Panc1 (cell line): ENCODE measurements around the gene RNPS1. TPM values are rescaled to one million over a fixed set of nuclear protein-coding genes. Genes with fewer than 3 reads are reported as not detected.

Experiments
- ATAC-seq: fragments of 200-7000 bp; cut with Tn5 transposase; 2 replicates; pipeline ENCODE4 v1.9.1; 2020; ENCODE audit warnings: mild to moderate bottlenecking, moderate library complexity
- BruUV-seq: library from RNA; stranded (reverse); fragments of 400-500 nt; replicated peaks from 2 replicates; lab custom pipeline; 2021; lab: Mats Ljungman, UMichigan
- CTCF ChIA-PET: fragments of 300-600 bp; sonication (Branson Sonifier 250); formaldehyde crosslinking; loops from one replicate; lab custom pipeline; 2022; ENCODE audit warnings: antibody characterized with exemption; lab: Charles Lee
- POLR2A ChIA-PET: fragments of 300-600 bp; sonication (Branson Sonifier 250); formaldehyde crosslinking; loops from one replicate; lab custom pipeline; 2022; ENCODE audit warnings: antibody characterized with exemption; lab: Charles Lee
- DNase-seq: peaks from one replicate; pipeline ENCODE4 v3.0.0-alpha.2; 2010; ENCODE audit warnings: low read depth, low spot score
- H3K27ac ChIP-seq: 2 replicates; pipeline ENCODE4 v1.5.1; 2011; ENCODE audit warnings: mild to moderate bottlenecking, low read length, inconsistent platforms
- H3K27me3 ChIP-seq: fragments of 200-500 bp; sonication (Bioruptor generic); 2 replicates; pipeline ENCODE4 v1.6.0; 2014; ENCODE audit warnings: low read length, inconsistent platforms; ENCODE audit not compliant: control insufficient read depth, insufficient read depth
- H3K36me3 ChIP-seq: fragments of 200-500 bp; sonication (Bioruptor generic); 2 replicates; pipeline ENCODE4 v1.5.1; 2014; ENCODE audit warnings: inconsistent platforms, mild to moderate bottlenecking, low read length, moderate library complexity; ENCODE audit not compliant: control insufficient read depth, insufficient read depth
- H3K4me1 ChIP-seq: 2 replicates; pipeline ENCODE4 v1.5.1; 2011; ENCODE audit warnings: inconsistent platforms, mild to moderate bottlenecking, low read length, moderate library complexity; ENCODE audit not compliant: control insufficient read depth, insufficient read depth
- H3K4me3 ChIP-seq, 2 experiments: 2 replicates each; pipeline ENCODE4 v1.5.1; 2011 to 2012; ENCODE audit warnings: low read depth in 2 of 2, low read length in 2 of 2, mild to moderate bottlenecking in 2 of 2, inconsistent platforms in 1 of 2, moderate library complexity in 1 of 2
- H3K9me3 ChIP-seq: fragments of 200-500 bp; sonication (Bioruptor generic); 2 replicates; pipeline ENCODE4 v1.5.1; 2014; ENCODE audit warnings: low read depth, mild to moderate bottlenecking, inconsistent platforms, low read length, moderate library complexity; ENCODE audit not compliant: control insufficient read depth, insufficient read depth
- CTCF ChIP-seq: fragments of 450-650 bp; IDR thresholded peaks from 2 replicates; pipeline ENCODE4 v1.5.1; 2017; ENCODE audit warnings: mild to moderate bottlenecking
- POLR2AphosphoS5 ChIP-seq: IDR thresholded peaks from 2 replicates; pipeline ENCODE4 v1.6.1; 2012; ENCODE audit warnings: mild to moderate bottlenecking, low read depth, low read length, moderate library complexity
- REST ChIP-seq, 2 experiments: IDR thresholded peaks; 2 replicates each; pipeline ENCODE4 v1.6.1; 2011 to 2012; ENCODE audit warnings: low read depth in 2 of 2, control low read depth in 1 of 2, low read length in 1 of 2, mild to moderate bottlenecking in 1 of 2, moderate library complexity in 1 of 2; ENCODE audit not compliant: insufficient read depth in 1 of 2
- SIN3A ChIP-seq: IDR thresholded peaks from 2 replicates; pipeline ENCODE4 v1.6.1; 2012; ENCODE audit warnings: low read depth, mild to moderate bottlenecking, low read length, moderate library complexity, borderline replicate concordance; ENCODE audit not compliant: insufficient read depth
- TCF7L2 ChIP-seq: IDR thresholded peaks from 2 replicates; pipeline ENCODE4 v1.6.1; 2011; ENCODE audit warnings: mild to moderate bottlenecking, low read depth, low read length, inconsistent platforms
- in situ Hi-C: cut with HindIII; loops from 2 replicates; pipeline ENCODE4 v1.10.0; 2016; ENCODE audit warnings: low sequenced_read_pairs, low pct_unique_long_range_greater_than_20kb
- intact Hi-C: fragments of 100-400 bp; cut with micrococcal nuclease; formaldehyde crosslinking; loops from one replicate; pipeline ENCODE4 v1.10.0; 2022; ENCODE audit not compliant: unreplicated experiment
- total RNA-seq: library from RNA; stranded (reverse); gene quantifications from one replicate; pipeline ENCODE4 v1.2.1, GENCODE V29; 2021; ENCODE audit not compliant: unreplicated experiment

Gene RNPS1
- total RNA-seq, 1 experiment from 2014 or later = 249 TPM

- POLR2A ChIA-PET = no interaction called here
- Histone ChIP-seq H3K4me1 (peaks cover 16% of the 10 kb centered on the region), H3K9me3 (no peaks in the 10 kb centered on the region), H3K27ac (no peak overlapping the region), H3K27me3 (no peaks in the 10 kb centered on the region), H3K4me3 (no peak overlapping the region), H3K36me3 (peaks cover 5% of the 10 kb centered on the region; the same call in 1 of the 2 replicates)
- TF ChIP-seq REST (IDR thresholded peaks at IDR 0.05; ENCODE audit: insufficient read depth in 1 of 2, low read depth in 2 of 2, low read length in 1 of 2) (no peak), POLR2AphosphoS5 (no peak)
- in situ Hi-C loops (no loop called here), intact Hi-C loops (no loop called here)
- DNase-seq = no peak
- no peak for ATAC-seq
- no TSS peak for BruUV-seq
- CTCF ChIA-PET = no interaction called here
Measured at GRCh38 chr16:2229632-2230250, 38.2 kb downstream of the RNPS1 start.

- no peaks in the 10 kb centered on the region for H3K9me3 ChIP-seq
- H3K36me3 ChIP-seq = peaks cover 5% of the 10 kb centered on the region; the same call in 1 of the 2 replicates
- TF ChIP-seq TCF7L2 (no peak), POLR2AphosphoS5 (no peak), SIN3A (no peak), REST (IDR thresholded peaks at IDR 0.05; ENCODE audit: insufficient read depth in 1 of 2, low read depth in 2 of 2, low read length in 1 of 2) (no peak), CTCF (no peak)
- no TSS peak for BruUV-seq
- H3K4me3 ChIP-seq = no peak overlapping the region
- DNase-seq (no peak), ATAC-seq (no peak)
- peaks cover 16% of the 10 kb centered on the region for H3K4me1 ChIP-seq
- CTCF ChIA-PET = no interaction called here
- H3K27ac ChIP-seq = no peak overlapping the region
- POLR2A ChIA-PET = no interaction called here
- intact Hi-C loops = no loop called here
- in situ Hi-C loops = no loop called here
- no peaks in the 10 kb centered on the region for H3K27me3 ChIP-seq
Measured at GRCh38 chr16:2229091-2229490, 38.8 kb downstream of the RNPS1 start.
